Sciatic nerve (tissue), 2 donors: ENCODE data around the gene PRELID3B. TPM values are rescaled to one million over a fixed set of nuclear protein-coding genes. Genes with fewer than 3 reads are reported as not detected.

ENCODE experiments used
- ATAC-seq: fragments of 200-7000 bp; cut with Tn5 transposase; one replicate; pipeline ENCODE4 v1.9.1; 2020; ENCODE audit warnings: mild to moderate bottlenecking, moderate library complexity
- DNase-seq: peaks from one replicate; pipeline ENCODE4 v3.0.0-alpha.2; 2020; ENCODE audit warnings: low spot score
- intact Hi-C: fragments of 100-400 bp; cut with DNase I; formaldehyde crosslinking; loops from one replicate; pipeline ENCODE4 v1.14.2; 2022
- total RNA-seq: library from RNA; stranded (reverse); fragmentation: NEBNext Ultra II Directional; extraction: Animal tissue kit (Norgen Biotek cat#: 25700); gene quantifications from one replicate; pipeline ENCODE4 v1.2.1, GENCODE V29; 2021
- donor health status: DM: no; HTN: no; CAD: no.
- donor health status: DM: no; HTN: no; CAD: no.

The PRELID3B gene
- total RNA-seq, 1 donor from 2014 or later = 30.5 TPM

DNA sequence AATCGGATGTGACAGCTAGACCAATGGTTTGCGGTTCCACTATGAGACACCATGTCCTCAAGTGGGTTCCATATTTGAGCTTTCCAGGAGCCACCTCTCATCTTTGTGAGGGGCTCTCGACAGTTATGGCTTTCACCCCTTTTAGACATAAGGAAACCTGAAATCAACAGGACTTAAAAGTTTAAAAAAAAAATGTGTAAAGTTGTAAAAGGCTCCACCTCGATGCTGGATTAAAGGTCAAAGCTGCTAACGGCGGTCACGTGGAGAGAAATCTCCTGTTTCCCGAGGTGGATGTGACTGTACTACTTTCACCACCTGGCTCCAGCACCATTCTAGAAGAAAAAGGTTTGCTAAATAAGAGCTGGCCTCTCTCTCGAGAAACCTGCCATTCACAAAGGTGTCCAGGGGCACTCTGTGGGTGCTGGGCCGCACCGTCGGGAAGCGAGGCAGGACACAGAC, 11.0 kb downstream of the PRELID3B start:
- intact Hi-C loops = no loop called here
- DNase-seq (no peak), ATAC-seq (no peak)

DNA sequence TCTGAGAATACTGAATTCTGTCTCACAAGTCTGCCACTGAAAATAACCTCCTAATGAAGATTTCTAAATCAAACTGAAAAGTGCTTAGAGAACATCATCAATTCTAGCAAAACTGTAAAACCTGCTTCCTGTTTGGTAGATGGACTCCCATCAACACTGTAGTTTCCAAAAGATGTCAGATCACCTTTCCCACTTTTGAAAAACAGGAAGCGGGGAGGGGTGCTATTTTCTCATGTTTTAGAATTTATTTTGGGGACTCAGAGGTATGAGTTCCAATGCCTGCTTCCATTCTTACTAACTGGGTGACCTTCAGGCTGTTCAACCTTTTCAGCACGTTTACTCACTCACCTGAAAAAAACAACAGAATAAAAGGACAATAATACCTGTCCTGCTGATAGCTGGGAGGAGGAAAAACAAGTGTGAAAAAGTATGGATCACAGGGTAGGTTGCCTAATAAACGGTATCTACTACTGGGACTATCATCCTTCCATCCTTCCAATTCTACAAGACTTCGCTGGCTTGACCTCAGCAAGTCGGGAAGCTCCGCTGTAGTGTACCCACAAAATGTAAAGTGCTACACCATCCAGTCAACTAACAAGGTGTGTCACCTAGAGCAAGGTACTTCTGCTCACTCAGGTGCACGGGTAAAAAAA, 11.5 kb downstream of the PRELID3B start:
- DNase-seq = no peak
- intact Hi-C loops = no loop called here
- no peak for ATAC-seq

DNA sequence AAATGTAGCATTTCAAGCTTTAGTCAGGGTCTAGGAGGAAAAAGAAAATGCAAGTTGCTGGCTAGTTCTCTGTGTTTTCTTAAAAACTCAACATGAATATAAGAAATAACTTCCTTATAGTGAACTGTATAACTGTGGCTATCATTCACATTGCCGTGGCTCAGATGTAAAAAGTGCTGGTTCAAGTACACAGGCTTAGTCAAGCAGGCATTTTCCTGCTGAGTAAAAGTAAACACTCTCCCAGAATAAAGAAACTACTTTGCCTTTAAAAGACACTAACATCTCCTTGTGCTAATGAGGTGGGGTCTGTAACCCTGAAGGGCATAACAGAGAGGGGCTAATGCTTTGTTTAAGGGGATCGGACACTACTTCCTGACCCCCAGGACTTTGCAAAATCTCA, 13.8 kb downstream of the PRELID3B start:
- ATAC-seq = no peak
- no peak for DNase-seq
- intact Hi-C loops = no loop called here

DNA sequence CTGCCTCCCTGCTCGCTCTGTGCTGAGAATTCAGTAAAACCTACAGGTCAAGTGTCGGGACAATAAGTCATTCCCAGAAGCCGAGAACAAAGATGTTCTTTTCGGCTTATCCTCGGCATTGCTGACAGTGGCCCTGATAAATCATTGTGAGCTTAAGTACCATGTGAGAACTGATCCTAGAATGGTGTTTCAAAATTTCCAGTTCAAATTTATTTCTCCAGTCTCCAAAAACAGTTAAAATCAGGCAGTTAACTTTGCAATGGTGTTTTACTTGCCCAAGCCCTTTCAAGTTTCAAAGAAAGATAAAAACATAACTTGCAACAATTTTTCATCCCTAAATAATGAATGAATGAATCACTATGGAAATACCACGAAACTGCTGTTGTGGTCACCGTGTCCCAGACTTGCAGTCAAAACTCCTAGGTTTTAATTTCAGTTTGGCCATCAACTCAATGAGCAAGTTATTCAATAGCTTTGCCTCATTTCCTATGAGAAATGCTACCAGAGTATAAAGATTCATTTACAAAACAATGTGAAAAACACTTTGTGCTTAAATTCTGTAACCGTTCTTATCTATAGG, 14.8 kb downstream of the PRELID3B start:
- intact Hi-C loops = no loop called here
- no peak for DNase-seq
- ATAC-seq = no peak

DNA sequence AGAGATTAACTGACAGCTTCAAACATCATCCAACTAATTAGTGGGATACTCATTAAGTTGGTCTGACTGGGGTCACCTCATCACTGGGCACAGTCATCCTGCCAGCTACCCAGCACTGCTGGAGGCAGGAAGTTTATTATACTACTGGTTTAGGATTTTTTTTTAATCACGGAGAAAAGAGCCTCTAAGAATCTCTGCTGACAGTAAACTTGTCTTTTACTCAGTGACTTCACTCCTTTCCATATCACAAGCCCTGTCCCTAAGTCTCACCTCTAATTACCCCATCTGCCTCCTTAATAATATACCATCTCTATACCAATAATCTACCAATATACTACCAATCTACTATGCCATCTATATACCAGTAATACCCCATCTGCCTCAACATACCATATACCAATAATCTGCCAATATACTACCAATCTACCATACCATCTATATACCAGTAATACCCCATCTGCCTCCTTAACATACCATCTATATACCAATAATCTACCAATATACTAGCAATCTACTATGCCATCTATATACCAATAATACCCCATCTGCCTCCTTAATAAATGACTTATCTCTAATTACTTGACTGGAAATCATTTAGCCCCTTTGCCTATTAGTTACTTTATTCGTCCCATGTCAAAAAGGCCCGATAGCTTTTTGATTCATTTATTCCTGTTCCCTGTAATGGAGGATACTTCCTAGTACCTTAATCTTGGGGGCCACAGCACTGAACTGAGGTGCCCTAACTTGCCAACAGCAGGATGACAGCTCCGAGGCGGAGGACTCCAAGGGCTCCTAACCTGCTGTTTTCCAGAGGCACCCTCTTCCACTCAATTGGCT, 15.5 kb downstream of the PRELID3B start:
- no peak for ATAC-seq
- intact Hi-C loops = no loop called here
- DNase-seq = no peak

DNA sequence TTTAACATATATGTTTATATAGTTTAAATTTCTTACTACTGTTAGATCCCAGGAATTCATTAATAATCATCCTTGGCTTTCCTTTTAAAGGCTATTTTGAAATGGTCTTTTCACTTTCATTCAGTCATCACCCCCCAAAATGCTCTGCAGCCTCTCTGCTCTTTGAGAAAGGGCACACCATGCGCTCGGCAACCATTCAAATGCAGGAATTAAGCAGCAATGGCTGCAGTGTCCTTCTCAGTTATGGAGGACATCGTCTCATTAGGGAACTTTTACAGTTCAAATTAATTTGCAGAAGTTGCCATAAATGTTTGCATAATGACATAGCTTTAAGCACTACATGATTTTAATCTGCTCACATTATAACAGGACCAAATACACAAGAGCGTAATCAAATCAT, 17.1 kb downstream of the PRELID3B start:
- DNase-seq (no peak), ATAC-seq (no peak)

DNA sequence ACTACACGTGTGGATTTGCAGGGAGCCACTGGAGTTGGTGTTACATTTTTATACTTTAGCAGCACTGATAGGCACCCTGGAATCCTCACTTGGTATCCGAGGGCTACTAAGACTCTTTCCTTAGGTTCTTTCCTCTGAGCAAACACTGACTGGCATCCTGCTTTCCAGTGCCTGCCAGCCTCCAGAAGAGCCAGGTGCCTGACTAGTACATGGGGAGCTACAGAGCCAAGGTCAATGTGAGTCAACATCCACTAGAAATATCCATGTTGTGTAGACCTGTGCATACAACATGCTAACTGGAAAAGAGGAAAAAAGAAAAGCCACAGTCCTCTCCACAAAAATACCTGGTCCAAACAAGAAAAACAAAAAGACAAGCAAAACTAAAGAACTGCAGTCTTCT, 17.5 kb downstream of the PRELID3B start:
- ATAC-seq (no peak), DNase-seq (no peak)
- intact Hi-C loops = no loop called here

More for the DNA sequence above, 17.1 kb downstream of the PRELID3B start:
- intact Hi-C loops = no loop called here

DNA sequence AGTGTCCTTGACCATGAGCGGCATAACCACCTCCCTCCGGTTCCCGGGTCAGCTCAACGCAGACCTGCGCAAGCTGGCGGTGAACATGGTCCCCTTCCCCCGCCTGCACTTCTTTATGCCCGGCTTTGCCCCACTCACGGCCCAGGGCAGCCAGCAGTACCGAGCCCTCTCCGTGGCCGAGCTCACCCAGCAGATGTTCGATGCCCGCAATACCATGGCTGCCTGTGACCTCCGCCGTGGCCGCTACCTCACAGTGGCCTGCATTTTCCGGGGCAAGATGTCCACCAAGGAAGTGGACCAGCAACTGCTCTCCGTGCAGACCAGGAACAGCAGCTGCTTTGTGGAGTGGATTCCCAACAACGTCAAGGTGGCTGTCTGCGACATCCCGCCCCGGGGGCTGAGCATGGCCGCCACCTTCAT, 18.5 kb downstream of the PRELID3B start:
- no peak for DNase-seq
- no peak for ATAC-seq
- intact Hi-C loops = no loop called here

DNA sequence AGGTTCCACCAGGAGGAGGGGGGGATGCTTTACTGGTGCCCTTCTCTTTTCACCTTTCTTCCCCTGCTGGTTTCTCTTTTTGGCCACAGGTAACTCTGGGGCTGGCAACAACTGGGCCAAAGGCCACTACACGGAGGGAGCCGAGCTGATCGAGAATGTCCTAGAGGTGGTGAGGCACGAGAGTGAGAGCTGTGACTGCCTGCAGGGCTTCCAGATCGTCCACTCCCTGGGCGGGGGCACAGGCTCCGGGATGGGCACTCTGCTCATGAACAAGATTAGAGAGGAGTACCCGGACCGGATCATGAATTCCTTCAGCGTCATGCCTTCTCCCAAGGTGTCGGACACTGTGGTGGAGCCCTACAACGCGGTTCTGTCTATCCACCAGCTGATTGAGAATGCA, 19.0 kb downstream of the PRELID3B start:
- DNase-seq (no peak), ATAC-seq (no peak)
- intact Hi-C loops = no loop called here

DNA sequence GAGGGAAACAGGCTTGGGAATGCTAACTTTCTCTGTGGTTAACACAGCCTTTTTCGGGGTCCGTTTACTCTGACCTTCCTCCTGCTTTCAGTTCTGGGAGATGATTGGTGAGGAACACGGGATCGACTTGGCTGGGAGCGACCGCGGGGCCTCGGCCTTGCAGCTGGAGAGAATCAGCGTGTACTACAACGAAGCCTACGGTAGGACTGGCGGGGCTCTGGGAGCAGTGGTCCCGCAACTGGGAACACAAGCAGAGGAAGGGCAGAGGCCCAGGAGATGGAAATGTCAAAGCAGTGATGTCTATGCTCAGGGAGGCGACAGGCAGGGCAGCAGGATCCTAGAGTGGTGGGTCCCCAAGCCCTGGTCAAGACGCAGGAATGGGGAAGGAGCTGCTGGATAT, 19.8 kb downstream of the PRELID3B start:
- intact Hi-C loops = no loop called here
- no peak for DNase-seq
- no peak for ATAC-seq

DNA sequence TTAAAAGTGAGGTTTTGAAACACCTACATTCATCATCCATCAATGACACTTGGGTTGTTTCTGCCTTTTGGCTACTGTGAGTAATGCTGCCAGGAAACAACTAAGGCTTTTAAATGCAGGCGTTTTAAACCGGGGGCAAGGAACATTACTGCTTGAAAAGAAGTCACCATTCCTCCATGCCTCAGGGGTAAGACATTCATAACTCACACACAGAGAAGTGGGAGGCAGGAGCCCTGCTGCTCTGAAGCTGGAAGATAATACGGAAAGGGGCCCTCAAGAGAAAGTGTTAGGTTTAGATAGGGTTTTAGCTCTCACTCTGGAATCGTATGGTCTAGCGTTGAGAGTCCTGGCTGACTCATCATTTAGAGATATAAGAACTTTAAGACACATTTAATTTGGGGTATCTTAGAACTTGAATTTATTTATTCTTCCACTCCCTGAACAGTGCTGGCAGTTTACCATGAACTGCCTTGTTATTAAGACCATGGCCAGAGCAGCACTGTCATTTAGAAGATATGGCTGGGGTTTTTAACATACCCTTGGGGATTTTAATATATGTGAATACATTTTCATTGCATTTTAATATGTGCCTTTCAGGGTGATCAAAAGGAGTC, 21.5 kb downstream of the PRELID3B start:
- DNase-seq (no peak), ATAC-seq (no peak)
- intact Hi-C loops = no loop called here

DNA sequence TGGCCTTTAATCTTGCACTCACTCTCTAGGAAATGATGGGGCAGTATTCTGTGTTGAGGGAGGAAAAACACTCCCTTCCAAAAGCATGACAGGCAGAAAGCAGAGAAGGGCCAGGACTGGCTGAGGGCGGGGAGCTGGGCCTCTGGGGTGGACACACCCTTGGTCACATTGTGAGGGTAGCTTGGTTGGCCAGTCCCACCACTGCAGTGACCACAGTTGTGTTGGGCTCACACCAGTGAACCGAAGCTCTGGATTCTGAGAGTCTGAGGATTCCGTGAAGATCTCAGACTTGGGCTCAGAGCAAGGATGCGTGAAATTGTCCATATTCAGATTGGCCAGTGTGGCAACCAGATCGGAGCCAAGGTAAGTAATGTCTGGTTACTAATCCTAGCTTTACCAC, 23.4 kb downstream of the PRELID3B start, which contains the start of gene TUBB1:
TSS of gene TUBB1 (plus strand) at position 213 of the 400 bp plus-strand sequence. CDS start at position 307, 94 bp downstream.
- DNase-seq (no peak), ATAC-seq (no peak)
- intact Hi-C loops = no loop called here

DNA sequence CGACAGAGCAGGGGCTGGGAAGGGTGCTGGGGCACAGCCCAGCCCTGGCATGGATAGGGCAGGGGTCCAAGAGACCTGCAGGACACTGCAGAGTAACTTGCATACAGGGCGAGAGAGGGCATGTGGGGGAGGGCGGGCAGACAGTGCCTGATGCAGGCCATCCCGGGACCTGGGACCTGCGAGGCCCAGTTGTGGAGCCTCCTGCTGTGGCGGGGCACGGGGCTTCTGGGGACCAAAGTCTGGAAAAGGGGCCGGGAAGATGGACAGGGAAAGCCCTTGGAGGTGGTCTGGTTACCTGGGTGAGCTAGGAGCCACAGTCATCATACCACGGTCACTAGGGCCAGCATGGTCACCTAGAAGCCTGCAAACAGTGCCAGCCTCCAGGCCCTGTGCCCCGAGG, 23.8 kb downstream of the PRELID3B start:
- ATAC-seq (no peak), DNase-seq (no peak)
- intact Hi-C loops = no loop called here

DNA sequence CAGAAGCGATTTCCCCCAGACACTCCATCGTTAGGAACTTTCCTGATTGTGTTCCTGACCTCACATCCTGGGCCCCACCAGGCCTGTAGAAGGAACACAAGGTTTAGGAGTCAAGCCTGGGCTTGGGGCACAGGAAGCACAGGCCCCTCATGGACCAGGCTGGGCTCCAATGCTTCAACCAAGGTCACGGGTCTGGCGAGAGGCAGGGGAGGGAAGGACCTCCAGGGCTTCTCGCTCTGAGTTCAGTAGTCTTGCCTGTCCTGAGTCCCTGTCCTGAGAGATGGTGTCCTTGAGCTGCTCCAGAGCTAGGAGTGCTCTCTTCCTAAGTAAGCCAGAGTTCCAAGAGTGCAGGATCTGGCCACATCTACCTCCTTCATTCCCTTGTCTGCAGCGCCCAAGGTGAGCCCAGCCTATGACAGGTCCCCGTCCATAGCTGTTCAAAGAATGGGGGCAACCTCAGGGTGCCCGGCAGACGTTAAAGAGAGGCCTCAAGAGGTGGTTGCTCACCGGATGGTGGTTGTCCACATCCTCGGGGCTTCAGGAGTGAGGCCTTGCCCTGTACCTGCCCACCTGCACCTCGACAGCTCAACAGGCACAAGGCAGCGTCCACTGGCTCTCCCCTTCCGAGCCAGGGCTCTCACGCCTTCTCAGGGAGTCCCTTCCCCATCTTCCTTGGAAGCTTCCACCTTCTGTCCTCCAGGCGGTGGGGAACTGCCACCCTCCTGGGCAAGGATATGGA, 24.9 kb downstream of the PRELID3B start:
- intact Hi-C loops = no loop called here
- ATAC-seq (no peak), DNase-seq (no peak)

DNA sequence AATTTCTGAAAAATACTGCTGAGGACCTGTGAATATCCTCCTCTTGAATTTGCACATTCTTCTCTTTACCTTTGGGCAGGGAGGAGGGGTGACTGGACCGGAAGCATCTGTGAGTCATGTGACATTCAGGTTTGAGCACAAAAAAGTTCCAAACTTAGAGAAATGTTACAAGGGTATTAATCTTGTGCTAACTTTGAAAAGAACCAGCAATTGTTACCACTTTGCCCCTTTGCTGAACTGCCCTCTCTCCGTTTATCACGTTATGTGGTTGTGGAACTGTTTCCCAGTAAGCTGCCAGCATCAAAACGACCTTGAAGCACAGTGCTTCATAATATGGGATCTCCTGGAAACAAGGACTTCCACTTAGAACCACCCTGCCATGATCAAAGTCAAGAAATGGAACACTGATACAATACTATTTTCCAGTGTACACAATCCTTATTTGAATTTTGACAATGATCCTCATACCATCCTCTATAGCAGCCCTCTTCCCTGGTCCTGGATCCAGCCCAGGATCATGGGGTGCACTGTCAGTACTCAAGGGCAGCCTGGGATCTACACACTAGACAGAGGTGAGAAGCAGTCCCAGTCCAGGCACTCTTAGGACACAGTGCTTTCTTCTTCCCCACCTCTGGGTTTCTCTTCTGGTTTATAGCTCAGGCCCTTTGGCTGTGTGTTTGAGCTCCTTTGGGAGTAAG, 25.6 kb downstream of the PRELID3B start:
- DNase-seq (no peak), ATAC-seq (no peak)
- intact Hi-C loops = no loop called here

DNA sequence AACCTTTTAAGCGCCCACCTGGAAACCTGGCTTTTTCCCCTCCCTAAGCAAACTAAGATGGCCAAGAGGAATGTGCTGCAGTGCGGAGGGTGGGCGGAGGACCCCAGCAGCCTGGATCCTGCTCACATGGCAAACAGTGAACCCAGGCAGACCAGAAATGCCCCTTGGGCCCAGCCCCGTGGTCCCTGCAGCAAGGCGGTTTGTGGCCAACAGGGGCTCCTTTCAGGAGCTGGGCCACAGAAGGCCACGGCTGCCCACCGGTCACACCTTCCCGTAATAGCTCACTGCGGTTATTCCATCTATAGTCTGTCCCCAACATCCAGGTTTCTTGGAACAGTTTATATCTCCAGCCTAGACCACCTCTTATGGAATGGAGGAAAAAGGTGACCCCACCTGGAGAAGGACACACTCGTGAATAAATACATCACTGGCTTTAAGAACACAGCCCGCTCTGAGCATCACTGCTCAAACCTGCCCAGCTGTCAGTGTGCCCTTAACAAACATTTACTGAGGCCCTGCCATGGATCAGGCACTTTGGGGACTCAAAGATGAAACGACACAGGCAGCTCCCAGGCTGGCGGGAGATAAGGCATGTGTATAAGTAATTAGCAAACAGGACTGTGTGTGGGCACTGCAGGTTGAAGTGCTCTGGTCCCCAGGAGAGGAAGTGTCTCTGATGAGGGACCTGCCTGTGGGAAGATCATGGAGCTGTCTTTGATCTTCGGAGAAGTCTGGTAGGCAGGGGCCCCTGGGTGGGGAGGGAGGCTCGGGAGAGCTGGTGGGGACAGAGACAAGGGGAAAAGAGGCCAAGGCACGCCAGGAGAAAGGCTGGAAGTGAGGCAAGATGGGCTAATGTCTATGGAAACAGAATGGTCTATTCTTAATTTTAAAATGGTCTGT, 26.5 kb downstream of the PRELID3B start:
- intact Hi-C loops = no loop called here
- DNase-seq (no peak), ATAC-seq (no peak)

DNA sequence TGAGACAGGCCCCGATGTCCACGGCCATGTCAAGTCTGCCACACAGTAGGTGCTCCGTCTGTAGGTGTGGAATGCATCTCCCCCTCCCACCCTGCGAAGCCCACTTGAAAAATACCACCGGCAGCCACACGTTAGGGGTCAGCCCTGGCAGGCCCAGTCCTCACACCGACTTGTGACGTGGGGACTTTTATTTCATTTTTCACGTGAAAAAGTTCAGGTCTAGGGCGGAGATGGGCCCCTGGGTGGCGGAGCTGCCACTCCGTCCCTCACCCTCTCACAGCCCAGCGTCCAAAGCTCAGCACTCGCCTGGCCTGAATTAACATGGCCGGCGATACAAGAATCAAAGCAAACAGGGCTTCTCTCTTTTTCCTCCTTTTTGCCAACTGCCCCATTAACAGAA, 27.2 kb downstream of the PRELID3B start:
- intact Hi-C loops = no loop called here
- DNase-seq = no peak

More for the DNA sequence above, 27.2 kb downstream of the PRELID3B start:
- ATAC-seq = no peak
